Mucosa of descending colon (tissue), 3 donors: ENCODE results near the gene LGALS3BP. TPM values are rescaled to one million over a fixed set of nuclear protein-coding genes. Genes with fewer than 3 reads are reported as not detected.
A peak's percentile ranks its signal among the peaks of the same experiment; 100 is the strongest.

Experiments used
- ATAC-seq: fragments of 200-7000 bp; cut with Tn5 transposase; one replicate; pipeline ENCODE4 v1.9.1; 2020; ENCODE audit warnings: mild to moderate bottlenecking, moderate library complexity
- DNase-seq, 3 donors: peaks; one replicate each; pipeline ENCODE4 v3.0.0-alpha.2; 2020
- H3K36me3 ChIP-seq: fragments of 200-600 bp; one replicate; pipeline ENCODE4 v1.8.0; 2021; ENCODE audit warnings: low read depth, mild to moderate bottlenecking
- H3K4me1 ChIP-seq: fragments of 200-600 bp; one replicate; pipeline ENCODE4 v1.8.0; 2021; ENCODE audit warnings: low read depth, mild to moderate bottlenecking
- H3K4me3 ChIP-seq: fragments of 200-600 bp; one replicate; pipeline ENCODE4 v1.8.0; 2021; ENCODE audit warnings: mild to moderate bottlenecking
- H3K9me3 ChIP-seq: fragments of 200-600 bp; one replicate; pipeline ENCODE4 v1.8.0; 2021; ENCODE audit warnings: mild to moderate bottlenecking
- intact Hi-C, 2 donors: fragments of 100-400 bp; cut with DNase I in 1 of 2; cut with micrococcal nuclease in 1 of 2; formaldehyde crosslinking; loops; one replicate each; pipeline versions ENCODE4 v1.11.0 to v1.11.1; 2022; cut with DNase I, micrococcal nuclease
- total RNA-seq, 3 donors: library from RNA; stranded (reverse); fragmentation: NEBNext Ultra II Directional in 2 of 3; extraction: Animal tissue kit (Norgen Biotek cat#: 25700) in 2 of 3; gene quantifications; one replicate each; pipeline versions ENCODE4 v1.2.1 to v1.2.4, GENCODE V29; 2021 to 2023
- TF ChIP-seq, protein P1 (sequence below): fragments of 200-600 bp; IDR thresholded peaks from one replicate; pipeline ENCODE4 v1.8.0; 2022; ENCODE audit warnings: antibody characterized with exemption, mild to moderate bottlenecking
- donor health status: DM: no; HTN: no; CAD: no; lungs with moderate emphysema.
- donor health status: DM: no; HTN: no; CAD: no.
- donor health status: DM: no; HTN: yes; CAD: no.

Gene LGALS3BP
- total RNA-seq, 3 donors from 2014 or later = 329 to 838 (median 752) TPM

- TF ChIP-seq, protein P1, sequence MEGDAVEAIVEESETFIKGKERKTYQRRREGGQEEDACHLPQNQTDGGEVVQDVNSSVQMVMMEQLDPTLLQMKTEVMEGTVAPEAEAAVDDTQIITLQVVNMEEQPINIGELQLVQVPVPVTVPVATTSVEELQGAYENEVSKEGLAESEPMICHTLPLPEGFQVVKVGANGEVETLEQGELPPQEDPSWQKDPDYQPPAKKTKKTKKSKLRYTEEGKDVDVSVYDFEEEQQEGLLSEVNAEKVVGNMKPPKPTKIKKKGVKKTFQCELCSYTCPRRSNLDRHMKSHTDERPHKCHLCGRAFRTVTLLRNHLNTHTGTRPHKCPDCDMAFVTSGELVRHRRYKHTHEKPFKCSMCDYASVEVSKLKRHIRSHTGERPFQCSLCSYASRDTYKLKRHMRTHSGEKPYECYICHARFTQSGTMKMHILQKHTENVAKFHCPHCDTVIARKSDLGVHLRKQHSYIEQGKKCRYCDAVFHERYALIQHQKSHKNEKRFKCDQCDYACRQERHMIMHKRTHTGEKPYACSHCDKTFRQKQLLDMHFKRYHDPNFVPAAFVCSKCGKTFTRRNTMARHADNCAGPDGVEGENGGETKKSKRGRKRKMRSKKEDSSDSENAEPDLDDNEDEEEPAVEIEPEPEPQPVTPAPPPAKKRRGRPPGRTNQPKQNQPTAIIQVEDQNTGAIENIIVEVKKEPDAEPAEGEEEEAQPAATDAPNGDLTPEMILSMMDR = no peak
- Histone ChIP-seq H3K36me3 (peaks cover under 1% of the 10 kb centered on the region), H3K4me1 (peaks cover 79% of the 10 kb centered on the region), H3K4me3 (no peak overlapping the region), H3K9me3 (no peaks in the 10 kb centered on the region)
- intact Hi-C loops = no loop called here
- DNase-seq = peak; percentile 50 to 59 (median 53)
- ATAC-seq = peak; percentile 14
Measured at GRCh38 chr17:78997881-78998280, 18.2 kb upstream of the LGALS3BP start.

GRCh38 chr17:78997231-78997741 is 17.6 kb upstream of the LGALS3BP start:
- DNase-seq = peak; percentile 29 to 55 (median 50)
- H3K4me3 ChIP-seq = no peak overlapping the region
- TF ChIP-seq, protein P1 = no peak
- peaks cover 7% of the 10 kb centered on the region for H3K36me3 ChIP-seq
- no peaks in the 10 kb centered on the region for H3K9me3 ChIP-seq
- intact Hi-C loops = no loop called here
- H3K4me1 ChIP-seq = peaks cover 73% of the 10 kb centered on the region
- ATAC-seq = no peak

DNA sequence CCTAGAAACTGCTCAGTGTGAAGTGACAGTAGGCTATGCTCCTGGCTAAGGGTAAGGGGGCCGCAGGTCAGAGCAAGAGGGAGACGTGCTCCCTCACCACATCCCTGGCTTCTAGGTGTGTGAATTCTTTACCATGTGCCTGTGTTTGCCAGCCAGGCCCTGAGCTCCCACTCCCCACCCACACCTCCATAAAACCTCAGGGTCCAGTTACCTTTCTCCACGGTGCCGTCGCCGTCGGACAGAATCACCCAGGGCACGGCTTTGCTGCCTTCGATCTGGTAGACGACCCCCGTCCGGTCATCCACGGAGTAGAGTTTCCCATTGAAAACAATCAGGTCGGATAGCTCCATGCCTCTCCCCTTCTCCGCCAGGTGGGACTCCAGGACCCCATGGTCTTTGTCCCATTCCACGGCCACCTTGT is 17.1 kb upstream of the LGALS3BP start:
- intact Hi-C loops = no loop called here
- Histone ChIP-seq H3K4me3 (no peak overlapping the region), H3K4me1 (peaks cover 70% of the 10 kb centered on the region), H3K9me3 (no peaks in the 10 kb centered on the region), H3K36me3 (peaks cover 7% of the 10 kb centered on the region)
- TF ChIP-seq, protein P1 = no peak
- peak in 2 of 3 donors; percentile 30 to 55 for DNase-seq
- ATAC-seq = no peak

- ATAC-seq = peak; percentile 80
- peak; percentile 87 to 91 (median 90) for DNase-seq
- no peaks in the 10 kb centered on the region for H3K9me3 ChIP-seq
- H3K36me3 ChIP-seq = peaks cover 7% of the 10 kb centered on the region
- H3K4me3 ChIP-seq = no peak overlapping the region
- intact Hi-C loops = no loop called here
- TF ChIP-seq, protein P1 = no peak
- H3K4me1 ChIP-seq = peaks cover 61% of the 10 kb centered on the region
Measured at GRCh38 chr17:78995761-78996451, 16.2 kb upstream of the LGALS3BP start.

DNA sequence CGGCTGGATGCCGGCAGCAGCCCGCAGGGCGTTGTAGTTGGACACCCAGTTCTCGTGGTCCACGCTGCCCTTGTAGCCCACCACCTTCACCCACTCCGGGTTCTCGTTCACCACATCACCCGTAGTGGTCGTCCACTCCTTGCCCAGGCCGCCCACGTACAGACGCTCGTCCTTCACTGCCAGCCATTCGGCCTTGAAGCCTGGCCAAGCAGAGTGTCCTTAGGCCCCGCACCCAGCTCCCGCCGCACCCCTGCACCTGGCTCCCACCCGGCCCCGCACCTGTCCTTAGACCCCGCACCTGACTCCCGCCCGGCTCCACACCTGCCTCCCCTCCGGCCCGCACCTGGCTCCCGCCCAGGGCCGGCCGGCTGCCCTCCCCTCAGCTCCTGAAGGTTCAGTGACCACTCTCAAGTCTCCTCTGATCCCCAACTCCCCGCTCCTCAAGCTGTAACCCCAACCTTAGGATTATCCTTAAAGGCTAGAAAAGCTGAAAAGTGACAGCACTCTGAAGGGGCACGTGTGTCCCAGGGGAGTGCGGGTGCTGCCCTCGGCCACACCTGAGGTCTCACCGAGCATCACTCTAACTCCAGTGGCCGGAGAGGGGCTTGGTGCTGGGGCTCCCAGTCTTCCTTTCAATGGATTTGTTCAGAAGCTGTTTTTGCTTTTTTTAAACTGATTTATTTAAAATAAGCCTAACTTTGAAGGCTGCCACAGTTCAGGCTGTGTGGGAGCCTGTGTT is 15.5 kb upstream of the LGALS3BP start:
- no peak for ATAC-seq
- DNase-seq = peak in 2 of 3 donors; percentile 28 to 55
- intact Hi-C loops = no loop called here
- peaks cover 7% of the 10 kb centered on the region for H3K36me3 ChIP-seq
- TF ChIP-seq, protein P1 = no peak
- H3K4me3 ChIP-seq = no peak overlapping the region
- peaks cover 56% of the 10 kb centered on the region for H3K4me1 ChIP-seq
- H3K9me3 ChIP-seq = no peaks in the 10 kb centered on the region
